ENCODE data around the gene RGL1.

The RGL1 gene

DNA sequence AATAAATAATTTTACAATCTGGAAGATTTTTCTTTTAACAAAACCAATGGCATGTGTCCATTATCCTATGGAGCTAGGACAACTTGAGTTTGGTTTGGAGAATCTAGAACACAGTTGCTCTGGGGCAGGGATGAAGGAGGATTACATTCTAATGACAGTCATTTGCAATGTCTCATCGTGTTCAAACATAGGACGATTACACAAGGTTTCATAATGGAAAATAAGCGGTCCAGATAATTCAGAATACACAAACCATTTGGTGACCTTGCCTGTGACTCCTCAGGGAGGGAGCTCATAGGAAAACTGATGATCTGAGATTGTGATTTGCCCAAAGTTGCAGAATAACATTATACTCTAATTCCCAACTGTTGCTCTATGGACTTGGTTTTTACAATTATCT is 27.6 kb upstream of the RGL1 start:
- 0 out of 2 replicates have a peak, but pooled peaks cover 5% of the 10 kb centered on the region for H3K9me3 ChIP-seq (replicated peaks; ENCODE audit: insufficient read depth, low read length)
- H3K4me2 ChIP-seq (ENCODE audit: low read depth, low read length), result no peak overlapping the region
- no peak overlapping the region for H3K4me3 ChIP-seq (ENCODE audit: low read length)
- no peaks in the 10 kb centered on the region for H3K79me2 ChIP-seq (ENCODE audit: low read length)
- no peaks in the 10 kb centered on the region for H4K20me1 ChIP-seq (ENCODE audit: insufficient read depth, low read length)
- no peaks in the 10 kb centered on the region for H3K4me1 ChIP-seq (ENCODE audit: low read length)
- H3K36me3 ChIP-seq (replicated peaks; ENCODE audit: insufficient read depth, low read length), result no peaks in the 10 kb centered on the region
- no peak for DNase-seq
- no peaks in the 10 kb centered on the region for H3K27me3 ChIP-seq (replicated peaks; ENCODE audit: insufficient read depth, low read length)
- TF ChIP-seq EZH2 (optimal IDR thresholded peaks at IDR 0.05; ENCODE audit: low read depth, low read length), result no peak
- H3F3A ChIP-seq (ENCODE audit: insufficient read depth, low read length), result no peaks in the 10 kb centered on the region
- no peak overlapping the region for H2AFZ ChIP-seq (ENCODE audit: low read length)
- H3K9ac ChIP-seq (ENCODE audit: low read length), result no peak overlapping the region
- no peaks in the 10 kb centered on the region for H3K9me2 ChIP-seq (replicated peaks; ENCODE audit: insufficient read depth, low read length)
- H3K27ac ChIP-seq (ENCODE audit: low read length), result no peak overlapping the region

DNA sequence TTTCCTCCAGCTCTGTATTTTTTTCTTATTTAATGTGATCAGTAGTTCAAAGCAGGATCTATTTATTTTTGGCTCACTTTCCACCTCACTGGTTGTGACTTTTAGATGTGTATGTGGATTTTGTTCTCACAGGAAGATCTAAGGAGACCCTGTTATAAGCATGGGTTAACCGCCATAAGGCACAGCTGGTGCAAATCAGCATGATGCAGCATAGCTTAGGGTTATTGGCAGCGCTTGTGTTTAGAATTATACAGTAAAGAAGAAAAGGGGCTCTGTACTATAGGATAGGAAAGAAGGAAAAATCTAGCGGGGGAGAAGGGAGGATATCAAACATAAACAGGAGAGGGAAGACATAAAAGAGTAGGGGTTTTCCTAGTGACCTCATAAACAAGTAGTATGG is 26.9 kb upstream of the RGL1 start:
- no peak for DNase-seq
- no peaks in the 10 kb centered on the region for H4K20me1 ChIP-seq (ENCODE audit: insufficient read depth, low read length)
- no peak overlapping the region for H2AFZ ChIP-seq (ENCODE audit: low read length)
- H3K9ac ChIP-seq (ENCODE audit: low read length), result no peak overlapping the region
- H3K9me2 ChIP-seq (replicated peaks; ENCODE audit: insufficient read depth, low read length), result no peaks in the 10 kb centered on the region
- no peaks in the 10 kb centered on the region for H3K4me1 ChIP-seq (ENCODE audit: low read length)
- H3F3A ChIP-seq (ENCODE audit: insufficient read depth, low read length), result no peaks in the 10 kb centered on the region
- TF ChIP-seq CTCF (IDR thresholded peaks at IDR 0.05; ENCODE audit: low read length) (no peak), EZH2phosphoT487 (IDR thresholded peaks at IDR 0.05; ENCODE audit: low read length) (no peak), EZH2 (optimal IDR thresholded peaks at IDR 0.05; ENCODE audit: low read depth, low read length) (no peak)
- 0 out of 2 replicates have a peak, but pooled peaks cover 5% of the 10 kb centered on the region for H3K9me3 ChIP-seq (replicated peaks; ENCODE audit: insufficient read depth, low read length)
- H3K27ac ChIP-seq (ENCODE audit: low read length), result no peak overlapping the region
- no peak overlapping the region for H3K4me3 ChIP-seq (ENCODE audit: low read length)
- no peaks in the 10 kb centered on the region for H3K36me3 ChIP-seq (replicated peaks; ENCODE audit: insufficient read depth, low read length)
- no peak overlapping the region for H3K4me2 ChIP-seq (ENCODE audit: low read depth, low read length)
- no peaks in the 10 kb centered on the region for H3K79me2 ChIP-seq (ENCODE audit: low read length)
- H3K27me3 ChIP-seq (replicated peaks; ENCODE audit: insufficient read depth, low read length), result no peaks in the 10 kb centered on the region

- Histone ChIP-seq H3K4me3 (ENCODE audit: low read length) (no peak overlapping the region), H3K9ac (ENCODE audit: low read length) (no peak overlapping the region), H2AFZ (ENCODE audit: low read length) (no peak overlapping the region), H3K9me3 (replicated peaks; ENCODE audit: insufficient read depth, low read length) (0 out of 2 replicates have a peak, but pooled peaks cover 5% of the 10 kb centered on the region), H3K36me3 (replicated peaks; ENCODE audit: insufficient read depth, low read length) (no peaks in the 10 kb centered on the region), H3K4me1 (ENCODE audit: low read length) (no peaks in the 10 kb centered on the region), H3K27ac (ENCODE audit: low read length) (no peak overlapping the region), H3K9me2 (replicated peaks; ENCODE audit: insufficient read depth, low read length) (no peaks in the 10 kb centered on the region), H3F3A (ENCODE audit: insufficient read depth, low read length) (no peaks in the 10 kb centered on the region), H3K27me3 (replicated peaks; ENCODE audit: insufficient read depth, low read length) (no peaks in the 10 kb centered on the region), H3K79me2 (ENCODE audit: low read length) (no peaks in the 10 kb centered on the region), H3K4me2 (ENCODE audit: low read depth, low read length) (no peak overlapping the region), H4K20me1 (ENCODE audit: insufficient read depth, low read length) (no peaks in the 10 kb centered on the region)
- DNase-seq, result no peak
- TF ChIP-seq CTCF (IDR thresholded peaks at IDR 0.05; ENCODE audit: low read length) (no peak), EZH2phosphoT487 (IDR thresholded peaks at IDR 0.05; ENCODE audit: low read length) (no peak), EZH2 (optimal IDR thresholded peaks at IDR 0.05; ENCODE audit: low read depth, low read length) (no peak)
Observed at GRCh38 chr1:183778568-183779433, 26.1 kb upstream of the RGL1 start.

DNA sequence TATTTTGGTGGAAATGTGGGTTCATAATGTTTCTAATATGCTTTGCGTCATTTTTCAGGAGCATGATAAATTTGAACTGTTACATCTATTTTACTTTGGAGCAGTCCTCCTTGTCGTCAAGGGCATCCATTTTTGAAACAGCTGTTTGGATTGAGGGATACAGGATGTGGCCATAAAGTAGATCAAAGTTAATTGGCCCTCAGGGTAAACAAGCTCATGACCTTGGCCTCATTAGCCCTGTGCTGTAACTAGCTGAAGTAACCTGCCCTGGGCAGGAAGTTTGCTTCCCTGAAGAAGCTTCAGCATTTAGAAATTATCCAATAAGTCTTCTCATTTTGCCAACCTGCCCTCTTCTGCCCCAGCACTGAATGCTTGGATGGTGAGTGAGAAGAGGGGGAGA is 24.8 kb upstream of the RGL1 start:
- H3K36me3 ChIP-seq (replicated peaks; ENCODE audit: insufficient read depth, low read length), result no peaks in the 10 kb centered on the region
- no peaks in the 10 kb centered on the region for H3K4me1 ChIP-seq (ENCODE audit: low read length)
- no peak overlapping the region for H2AFZ ChIP-seq (ENCODE audit: low read length)
- TF ChIP-seq EZH2 (optimal IDR thresholded peaks at IDR 0.05; ENCODE audit: low read depth, low read length), result no peak
- no peak for TF ChIP-seq EZH2phosphoT487 (IDR thresholded peaks at IDR 0.05; ENCODE audit: low read length)
- TF ChIP-seq CTCF (IDR thresholded peaks at IDR 0.05; ENCODE audit: low read length), result no peak
- no peaks in the 10 kb centered on the region for H3K9me2 ChIP-seq (replicated peaks; ENCODE audit: insufficient read depth, low read length)
- DNase-seq, result no peak
- no peaks in the 10 kb centered on the region for H3K79me2 ChIP-seq (ENCODE audit: low read length)
- H3K27ac ChIP-seq (ENCODE audit: low read length), result no peak overlapping the region
- no peak overlapping the region for H3K9ac ChIP-seq (ENCODE audit: low read length)
- no peaks in the 10 kb centered on the region for H4K20me1 ChIP-seq (ENCODE audit: insufficient read depth, low read length)
- no peak overlapping the region for H3K4me2 ChIP-seq (ENCODE audit: low read depth, low read length)
- no peaks in the 10 kb centered on the region for H3F3A ChIP-seq (ENCODE audit: insufficient read depth, low read length)
- H3K27me3 ChIP-seq (replicated peaks; ENCODE audit: insufficient read depth, low read length), result no peaks in the 10 kb centered on the region
- H3K9me3 ChIP-seq (replicated peaks; ENCODE audit: insufficient read depth, low read length), result 0 out of 2 replicates have a peak, but pooled peaks cover 5% of the 10 kb centered on the region
- H3K4me3 ChIP-seq (ENCODE audit: low read length), result no peak overlapping the region

All from MM.1S (cell line).